ENCODE data around the gene TSHZ2. TPM values are rescaled to one million over a fixed set of nuclear protein-coding genes. Genes with fewer than 3 reads are reported as not detected.

The TSHZ2 gene
- total and polyA plus RNA-seq, 9 of the 15 experiments (the other 6 are each of a cell fraction or from before 2014, with no cell fraction given), result 0.03 to 0.20 (median 0.05) TPM; not detected in 4

- Histone ChIP-seq H3K4me2 (ENCODE audit: insufficient read depth, low read length) (peak overlapping the region; percentile 58; the same call in 1 of the 2 replicates), H4K20me1 (replicated peaks; ENCODE audit: control insufficient read depth, insufficient read depth, low read length) (no peaks in the 10 kb centered on the region), H3K36me3 (ENCODE audit: control insufficient read depth, insufficient read depth, low read length) (no peaks in the 10 kb centered on the region), H3K4me3 (no peak overlapping the region), H3K79me2 (ENCODE audit: control insufficient read depth, insufficient read depth, low read length) (no peaks in the 10 kb centered on the region), H3K9me3 (replicated peaks; ENCODE audit: control insufficient read depth, insufficient read depth, low read depth, low read length) (0 out of 2 replicates have a peak, but pooled peaks cover 3% of the 10 kb centered on the region), H3K9ac (ENCODE audit: insufficient read depth in 1 of 2, low read depth in 2 of 2, low read length in 2 of 2) (no peak overlapping the region), H3K9me1 (ENCODE audit: control insufficient read depth, insufficient read depth, low read length) (no peaks in the 10 kb centered on the region), H3K4me1 (replicated peaks in 1 of 2; ENCODE audit: control insufficient read depth in 2 of 2, insufficient read depth in 2 of 2, low read length in 2 of 2) (peaks cover 20 to 35% of the 10 kb centered on the region in 2 experiments; a peak in 4 of 5 replicates), H2AFZ (ENCODE audit: low read depth, low read length) (no peak overlapping the region), H3K27ac (ENCODE audit: extremely low read depth, low read depth, low read length) (peak overlapping the region; percentile 17; the same call in 2 of the 3 replicates), H3K27me3 (ENCODE audit: control insufficient read depth in 2 of 2, insufficient read depth in 2 of 2, low read length in 2 of 2) (no peaks in the 10 kb centered on the region)
- in situ Hi-C loops (cut with MboI), result no loop called here
- BruUV-seq (replicated peaks), result no TSS peak
- ChIA-PET POLR2A (interaction anchor here (0.6 to 1.0 kb wide), 2 partner anchors 26 to 1973 kb away, joined by 3 to 4 read pairs; no protein-coding TSS in a partner anchor), CTCF (ENCODE audit: low intra/inter-chr PET ratio) (no interaction called here)
- 8% methylated on average over 9 of the region's 12 CpGs for WGBS (ENCODE audit: insufficient coverage, low coverage, missing lambda C conversion rate)
- peak; percentile 94 for ATAC-seq
- peak; percentile 99 for FAIRE-seq
- DNase-seq (ENCODE audit: extremely low read depth in 1 of 4, low spot score in 3 of 4), result peak; percentile 92 to 95 (median 94)
- intact Hi-C loops (cut with micrococcal nuclease), result loop anchor here (1.0 kb wide), 1 partner anchor 17 kb away; no protein-coding TSS in a partner anchor
- TF ChIP-seq MTA3 (IDR thresholded peaks at IDR 0.05; ENCODE audit: borderline replicate concordance) (peak; percentile 96), XRCC5 (IDR thresholded peaks at IDR 0.05; ENCODE audit: low read depth, low read length) (no peak), ZNF197 (CRISPR knock-in tag; IDR thresholded peaks at IDR 0.05; ENCODE audit: low read depth) (peak; percentile 97), ZNF511 (CRISPR knock-in tag; IDR thresholded peaks at IDR 0.05) (0 out of 2 replicates have a peak, but pooled peaks have one; percentile 42), KLF16 (IDR thresholded peaks at IDR 0.05) (peak; percentile 99), ZNF668 (CRISPR knock-in tag; IDR thresholded peaks at IDR 0.05) (no peak; the same call in 1 of the 2 replicates), BHLHE40 (IDR thresholded peaks at IDR 0.05; ENCODE audit: low read length) (peak; percentile 94), PYGO2 (tag; IDR thresholded peaks at IDR 0.05) (0 out of 2 replicates have a peak, but pooled peaks have one; percentile 42), ATF1 (CRISPR knock-in tag; IDR thresholded peaks at IDR 0.05) (no peak), ATF1 (tag; IDR thresholded peaks at IDR 0.05) (peak; percentile 66; the same call in 1 of the 2 replicates), GTF2F1 (IDR thresholded peaks at IDR 0.05; ENCODE audit: low read depth, low read length) (no peak), NR2C1 (IDR thresholded peaks at IDR 0.05) (peak; percentile 42), NR2C1 (tag; IDR thresholded peaks at IDR 0.05) (peak; percentile 79), HLTF (IDR thresholded peaks at IDR 0.05) (peak; percentile 97), ZBTB12 (CRISPR knock-in tag; IDR thresholded peaks at IDR 0.05) (no peak), TAF9B (IDR thresholded peaks at IDR 0.05; ENCODE audit: partially characterized antibody) (peak; percentile 72), CBX3 (IDR thresholded peaks at IDR 0.05; ENCODE audit: borderline replicate concordance in 1 of 2, low read length in 2 of 2) (peak in 1 of 2 experiments; percentile 97; a peak in 2 of 3 replicates), NCOA2 (IDR thresholded peaks at IDR 0.05; ENCODE audit: partially characterized antibody in 2 of 2) (peak; percentile 85 to 86), NBN (IDR thresholded peaks at IDR 0.05; ENCODE audit: low read depth) (peak; percentile 99), SIRT6 (IDR thresholded peaks at IDR 0.05; ENCODE audit: low read depth, low read length) (no peak), ZNF277 (CRISPR knock-in tag; IDR thresholded peaks at IDR 0.05; ENCODE audit: borderline replicate concordance) (no peak), RBM39 (optimal IDR thresholded peaks at IDR 0.05; ENCODE audit: low read depth, low read length) (no peak)
Measured at GRCh38 chr20:53175135-53175780, 203.1 kb downstream of the TSHZ2 start.
